Measurements from ENCODE around the gene OR9Q1.

- TF ChIP-seq CTCF (IDR thresholded peaks at IDR 0.05) (no peak), POLR2AphosphoS5 (IDR thresholded peaks at IDR 0.05) (no peak), POLR2A (IDR thresholded peaks at IDR 0.05) (no peak), EP300 (IDR thresholded peaks at IDR 0.05) (no peak)
Measured at GRCh38 chr11:58060939-58061672, 37.4 kb downstream of the OR9Q1 start.
